BE2C (cell line): Measurements from ENCODE around the gene RDM1.

Source experiments
- DNase-seq: peaks from one replicate; pipeline ENCODE4 v3.0.0-alpha.2; 2020
- H3K27me3 ChIP-seq: fragments of 250-450 bp; sonication (Bioruptor Pico); 2 replicates; pipeline ENCODE4 v1.5.1; 2020; ENCODE audit warnings: mild to moderate bottlenecking
- H3K36me3 ChIP-seq: fragments of 250-450 bp; sonication (Bioruptor Pico); 2 replicates; pipeline ENCODE4 v1.5.1; 2020; ENCODE audit warnings: mild to moderate bottlenecking
- H3K4me1 ChIP-seq: fragments of 250-450 bp; sonication (Bioruptor Pico); 2 replicates; pipeline ENCODE4 v1.5.1; 2020
- H3K4me3 ChIP-seq: 2 replicates; pipeline ENCODE4 v1.5.1; 2011; ENCODE audit warnings: low read depth, low read length
- H3K9me3 ChIP-seq: fragments of 250-450 bp; sonication (Bioruptor Pico); 2 replicates; pipeline ENCODE4 v1.5.1; 2020
- TF ChIP-seq, protein P1 (sequence below): IDR thresholded peaks from 2 replicates; pipeline ENCODE4 v1.5.1; 2012; ENCODE audit warnings: mild to moderate bottlenecking, low read depth, low read length

Gene RDM1

DNA sequence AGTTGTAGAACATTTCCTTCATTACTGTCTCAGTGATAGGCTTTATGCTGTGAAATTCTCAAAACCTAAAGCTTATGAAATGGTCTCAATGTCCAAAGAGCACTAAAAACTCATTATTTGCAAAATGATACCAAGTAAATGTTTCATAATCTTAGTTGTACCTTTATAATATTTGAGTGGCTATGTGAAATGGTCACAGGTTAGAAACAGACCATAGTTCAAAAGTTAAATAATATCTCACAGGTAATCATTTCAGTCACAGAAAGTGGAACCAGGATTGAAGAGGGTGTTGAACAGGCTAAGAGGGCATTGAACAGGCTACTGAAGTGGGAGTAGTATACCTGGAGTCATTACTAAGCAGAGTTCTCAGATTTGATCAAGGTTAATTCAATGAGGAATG lies 2.9 kb downstream of the RDM1 start:
- DNase-seq: no peak
- TF ChIP-seq, protein P1, sequence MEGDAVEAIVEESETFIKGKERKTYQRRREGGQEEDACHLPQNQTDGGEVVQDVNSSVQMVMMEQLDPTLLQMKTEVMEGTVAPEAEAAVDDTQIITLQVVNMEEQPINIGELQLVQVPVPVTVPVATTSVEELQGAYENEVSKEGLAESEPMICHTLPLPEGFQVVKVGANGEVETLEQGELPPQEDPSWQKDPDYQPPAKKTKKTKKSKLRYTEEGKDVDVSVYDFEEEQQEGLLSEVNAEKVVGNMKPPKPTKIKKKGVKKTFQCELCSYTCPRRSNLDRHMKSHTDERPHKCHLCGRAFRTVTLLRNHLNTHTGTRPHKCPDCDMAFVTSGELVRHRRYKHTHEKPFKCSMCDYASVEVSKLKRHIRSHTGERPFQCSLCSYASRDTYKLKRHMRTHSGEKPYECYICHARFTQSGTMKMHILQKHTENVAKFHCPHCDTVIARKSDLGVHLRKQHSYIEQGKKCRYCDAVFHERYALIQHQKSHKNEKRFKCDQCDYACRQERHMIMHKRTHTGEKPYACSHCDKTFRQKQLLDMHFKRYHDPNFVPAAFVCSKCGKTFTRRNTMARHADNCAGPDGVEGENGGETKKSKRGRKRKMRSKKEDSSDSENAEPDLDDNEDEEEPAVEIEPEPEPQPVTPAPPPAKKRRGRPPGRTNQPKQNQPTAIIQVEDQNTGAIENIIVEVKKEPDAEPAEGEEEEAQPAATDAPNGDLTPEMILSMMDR: no peak
- Histone ChIP-seq H3K9me3 (no peaks in the 10 kb centered on the region), H3K36me3 (no peaks in the 10 kb centered on the region), H3K4me3 (no peak overlapping the region), H3K4me1 (peaks cover 3% of the 10 kb centered on the region; the same call in 1 of the 2 replicates), H3K27me3 (no peaks in the 10 kb centered on the region)

GRCh38 chr17:35923609-35924114 lies 6.9 kb downstream of the RDM1 start:
- H3K9me3 ChIP-seq: no peaks in the 10 kb centered on the region
- no peaks in the 10 kb centered on the region; the same call in 1 of the 2 replicates for H3K4me1 ChIP-seq
- H3K4me3 ChIP-seq: no peak overlapping the region
- DNase-seq: no peak
- no peaks in the 10 kb centered on the region for H3K36me3 ChIP-seq
- TF ChIP-seq, protein P1: no peak
- no peaks in the 10 kb centered on the region for H3K27me3 ChIP-seq

DNA sequence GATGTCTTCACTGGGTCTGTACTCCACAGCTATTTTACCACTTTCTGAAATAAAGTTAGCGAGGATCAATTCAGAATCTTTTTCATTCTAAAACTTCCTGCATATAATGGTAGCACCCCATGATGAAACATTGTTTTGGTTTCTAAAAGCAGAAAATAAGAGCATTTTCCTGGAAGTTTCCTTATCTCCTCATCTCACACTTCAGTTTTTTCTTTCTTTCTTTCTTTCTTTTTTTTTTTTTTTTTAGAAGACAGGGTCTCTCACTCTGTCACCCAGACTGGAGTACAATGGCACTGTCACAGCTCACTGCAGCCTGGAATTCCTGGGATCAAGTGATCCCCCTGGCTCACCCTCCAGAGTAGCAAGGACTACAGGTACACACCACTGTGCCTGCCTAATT lies 10.3 kb downstream of the RDM1 start:
- Histone ChIP-seq H3K27me3 (no peaks in the 10 kb centered on the region), H3K36me3 (no peaks in the 10 kb centered on the region), H3K4me3 (no peak overlapping the region), H3K4me1 (no peaks in the 10 kb centered on the region; the same call in 1 of the 2 replicates), H3K9me3 (no peaks in the 10 kb centered on the region)
- TF ChIP-seq, protein P1: no peak
- no peak for DNase-seq

- DNase-seq: no peak
- no peaks in the 10 kb centered on the region; the same call in 1 of the 2 replicates for H3K4me1 ChIP-seq
- H3K36me3 ChIP-seq: no peaks in the 10 kb centered on the region
- no peak overlapping the region for H3K4me3 ChIP-seq
- TF ChIP-seq, protein P1: no peak
- H3K27me3 ChIP-seq: no peaks in the 10 kb centered on the region
- H3K9me3 ChIP-seq: no peaks in the 10 kb centered on the region
Observed at GRCh38 chr17:35918665-35919064, 11.9 kb downstream of the RDM1 start.

DNA sequence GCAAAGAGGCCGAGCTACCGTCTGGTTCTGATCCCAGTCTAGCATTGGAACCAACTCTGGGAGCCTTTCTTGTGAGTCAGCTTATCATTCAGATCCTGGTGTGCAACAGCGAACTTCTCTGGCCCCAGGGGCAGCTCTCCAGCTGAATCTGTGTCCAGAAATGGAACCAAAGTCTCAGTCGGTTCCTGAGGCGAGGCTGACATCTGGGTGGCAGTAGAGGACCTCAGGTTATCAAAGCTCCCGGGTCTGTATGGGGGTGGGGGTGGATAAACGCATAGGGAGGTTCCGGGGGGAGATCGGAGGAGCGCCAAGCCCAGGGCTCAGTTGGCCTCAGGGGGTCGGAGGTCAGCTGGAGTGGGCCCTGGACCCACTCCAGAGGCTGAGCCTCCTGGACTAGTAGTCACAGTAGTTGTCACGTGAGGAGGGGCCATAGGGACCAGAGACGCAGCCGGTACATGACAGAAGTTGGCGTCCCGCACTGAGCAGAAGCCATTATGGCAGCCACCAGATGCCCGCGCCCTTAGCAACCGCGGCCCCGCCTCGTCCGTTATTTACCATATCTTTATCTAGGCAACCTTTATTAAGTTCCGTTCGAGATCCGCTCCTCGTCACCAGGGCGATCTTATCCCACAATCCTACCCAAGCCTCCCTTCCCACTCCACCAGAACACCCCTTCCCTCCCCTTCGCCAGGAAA lies 12.9 kb downstream of the RDM1 start:
- H3K27me3 ChIP-seq: no peaks in the 10 kb centered on the region
- DNase-seq: no peak
- H3K9me3 ChIP-seq: no peaks in the 10 kb centered on the region
- no peaks in the 10 kb centered on the region; the same call in 1 of the 2 replicates for H3K4me1 ChIP-seq
- H3K36me3 ChIP-seq: no peaks in the 10 kb centered on the region
- no peak overlapping the region for H3K4me3 ChIP-seq
- TF ChIP-seq, protein P1: no peak
